Activated CD8-positive, alpha-beta T cell treated with anti-CD3 and anti-CD28 coated beads, Interleukin-2, amount 10 ng/mL, durations not matched to agents 7 days and 5 days (primary cell): ENCODE measurements around the gene MPO. TPM values are rescaled to one million over a fixed set of nuclear protein-coding genes. Genes with fewer than 3 reads are reported as not detected.
A peak's percentile ranks its signal among the peaks of the same experiment; 100 is the strongest.

Experiments used
- ATAC-seq: fragments of 150-1000 bp; cut with Tn5 transposase; one replicate; pipeline ENCODE4 v1.10.0; 2021; ENCODE audit warnings: moderate library complexity
- CTCF ChIA-PET: fragments of 350-600 bp; sonication (Branson Sonifier 250); formaldehyde crosslinking; loops from one replicate; lab custom pipeline; 2021; ENCODE audit warnings: antibody characterized with exemption; lab: Charles Lee
- POLR2A ChIA-PET: fragments of 350-600 bp; sonication (Branson Sonifier 250); formaldehyde crosslinking; loops from one replicate; lab custom pipeline; 2021; ENCODE audit warnings: antibody characterized with exemption; lab: Charles Lee
- DNase-seq: peaks from one replicate; pipeline ENCODE4 v3.0.0-alpha.2; 2020
- H3K27ac Mint-ChIP-seq: one replicate; pipeline ENCODE4 v1.8.0; 2021; ENCODE audit warnings: mild to moderate bottlenecking, mixed read lengths
- H3K27me3 Mint-ChIP-seq: one replicate; pipeline ENCODE4 v1.8.0; 2021; ENCODE audit warnings: low read depth, mixed read lengths
- H3K36me3 Mint-ChIP-seq: one replicate; pipeline ENCODE4 v1.8.0; 2021; ENCODE audit warnings: low read depth, mixed read lengths
- H3K4me1 Mint-ChIP-seq: one replicate; pipeline ENCODE4 v1.8.0; 2021; ENCODE audit warnings: low read depth, mixed read lengths
- H3K4me3 Mint-ChIP-seq: one replicate; pipeline ENCODE4 v1.8.0; 2021; ENCODE audit warnings: mild to moderate bottlenecking, mixed read lengths
- H3K9me3 Mint-ChIP-seq: one replicate; pipeline ENCODE4 v1.8.0; 2022; ENCODE audit warnings: mixed read lengths; ENCODE audit not compliant: insufficient read depth
- total RNA-seq, 2 experiments: library from RNA; stranded (reverse); gene quantifications; one replicate each; pipeline ENCODE4 v1.2.3, GENCODE V29; 2021

Gene MPO
- total RNA-seq, 2 experiments from 2014 or later, result not detected

GRCh38 chr17:58267347-58268324, 13.1 kb downstream of the MPO start:
- no peak overlapping the region for H3K27ac Mint-ChIP-seq
- POLR2A ChIA-PET, result no interaction called here
- CTCF ChIA-PET, result interaction anchor here (1.3 kb wide), 2 partner anchors 11 to 68 kb away, joined by 3 read pairs; no protein-coding TSS in a partner anchor

GRCh38 chr17:58265902-58266875, 14.5 kb downstream of the MPO start:
- POLR2A ChIA-PET, result no interaction called here
- Mint-ChIP-seq H3K36me3 (no peaks in the 10 kb centered on the region), H3K9me3 (no peaks in the 10 kb centered on the region), H3K27me3 (peaks cover 41% of the 10 kb centered on the region), H3K4me3 (no peak overlapping the region), H3K4me1 (no peaks in the 10 kb centered on the region), H3K27ac (no peak overlapping the region)
- ATAC-seq (no peak), DNase-seq (no peak)
- CTCF ChIA-PET, result no interaction called here

More at GRCh38 chr17:58267347-58268324, 13.1 kb downstream of the MPO start:
- Mint-ChIP-seq H3K4me3 (no peak overlapping the region), H3K9me3 (no peaks in the 10 kb centered on the region), H3K27me3 (peaks cover 30% of the 10 kb centered on the region), H3K4me1 (no peaks in the 10 kb centered on the region), H3K36me3 (no peaks in the 10 kb centered on the region)
- ATAC-seq, result no peak
- no peak for DNase-seq

- POLR2A ChIA-PET, result no interaction called here
- ATAC-seq (no peak), DNase-seq (no peak)
- Mint-ChIP-seq H3K9me3 (no peaks in the 10 kb centered on the region), H3K27me3 (peaks cover 49% of the 10 kb centered on the region), H3K4me3 (no peak overlapping the region), H3K36me3 (no peaks in the 10 kb centered on the region), H3K4me1 (no peaks in the 10 kb centered on the region), H3K27ac (no peak overlapping the region)
- CTCF ChIA-PET, result no interaction called here
Observed at GRCh38 chr17:58265271-58265670, 15.5 kb downstream of the MPO start.

GRCh38 chr17:58264407-58265103, 16.2 kb downstream of the MPO start:
- DNase-seq, result peak; percentile 9

GRCh38 chr17:58263773-58264172, 17.0 kb downstream of the MPO start:
- ATAC-seq (no peak), DNase-seq (peak; percentile 17)
- no peaks in the 10 kb centered on the region for H3K4me1 Mint-ChIP-seq
- no peak overlapping the region for H3K4me3 Mint-ChIP-seq
- H3K36me3 Mint-ChIP-seq, result no peaks in the 10 kb centered on the region
- CTCF ChIA-PET, result interaction anchor here (0.5 to 1.5 kb wide), 2 partner anchors 14 to 1259 kb away, joined by 3 to 4 read pairs; no protein-coding TSS in a partner anchor
- no peak overlapping the region for H3K27ac Mint-ChIP-seq
- H3K9me3 Mint-ChIP-seq, result no peaks in the 10 kb centered on the region
- H3K27me3 Mint-ChIP-seq, result peaks cover 56% of the 10 kb centered on the region
- POLR2A ChIA-PET, result no interaction called here

More at GRCh38 chr17:58264407-58265103, 16.2 kb downstream of the MPO start:
- no peak for ATAC-seq
- Mint-ChIP-seq H3K4me1 (no peaks in the 10 kb centered on the region), H3K27ac (no peak overlapping the region), H3K9me3 (no peaks in the 10 kb centered on the region), H3K4me3 (no peak overlapping the region), H3K36me3 (no peaks in the 10 kb centered on the region), H3K27me3 (peaks cover 51% of the 10 kb centered on the region)
- POLR2A ChIA-PET, result no interaction called here
- CTCF ChIA-PET, result interaction anchor here (0.5 to 1.5 kb wide), 2 partner anchors 15 to 1258 kb away, joined by 3 to 4 read pairs; no protein-coding TSS in a partner anchor

GRCh38 chr17:58262149-58262548, 18.6 kb downstream of the MPO start:
- no peak overlapping the region for H3K4me3 Mint-ChIP-seq
- no peaks in the 10 kb centered on the region for H3K36me3 Mint-ChIP-seq
- DNase-seq (no peak), ATAC-seq (no peak)
- peaks cover 69% of the 10 kb centered on the region for H3K27me3 Mint-ChIP-seq
- H3K27ac Mint-ChIP-seq, result no peak overlapping the region
- H3K4me1 Mint-ChIP-seq, result no peaks in the 10 kb centered on the region
- H3K9me3 Mint-ChIP-seq, result no peaks in the 10 kb centered on the region
- ChIA-PET POLR2A (no interaction called here), CTCF (no interaction called here)

GRCh38 chr17:58254803-58255202, 25.9 kb downstream of the MPO start:
- Mint-ChIP-seq H3K9me3 (no peaks in the 10 kb centered on the region), H3K4me3 (no peak overlapping the region), H3K27ac (no peak overlapping the region), H3K36me3 (no peaks in the 10 kb centered on the region), H3K27me3 (peaks cover 47% of the 10 kb centered on the region), H3K4me1 (peaks cover 4% of the 10 kb centered on the region)
- ChIA-PET CTCF (no interaction called here), POLR2A (no interaction called here)
- no peak for ATAC-seq
- no peak for DNase-seq

GRCh38 chr17:58253082-58253481, 27.7 kb downstream of the MPO start:
- no peak overlapping the region for H3K4me3 Mint-ChIP-seq
- no peaks in the 10 kb centered on the region for H3K9me3 Mint-ChIP-seq
- CTCF ChIA-PET, result no interaction called here

GRCh38 chr17:58252141-58252540, 28.6 kb downstream of the MPO start:
- H3K9me3 Mint-ChIP-seq, result no peaks in the 10 kb centered on the region
- H3K4me3 Mint-ChIP-seq, result no peak overlapping the region
- peaks cover 30% of the 10 kb centered on the region for H3K27me3 Mint-ChIP-seq
- CTCF ChIA-PET, result interaction anchor here (1.8 kb wide), 1 partner anchor 52 kb away, joined by 4 read pairs; no protein-coding TSS in a partner anchor
- POLR2A ChIA-PET, result no interaction called here
- no peak overlapping the region for H3K27ac Mint-ChIP-seq
- peaks cover 30% of the 10 kb centered on the region for H3K4me1 Mint-ChIP-seq
- DNase-seq, result no peak
- H3K36me3 Mint-ChIP-seq, result no peaks in the 10 kb centered on the region
- ATAC-seq, result no peak

More at GRCh38 chr17:58253082-58253481, 27.7 kb downstream of the MPO start:
- DNase-seq, result no peak
- no peaks in the 10 kb centered on the region for H3K36me3 Mint-ChIP-seq
- ATAC-seq, result no peak
- H3K27ac Mint-ChIP-seq, result no peak overlapping the region
- POLR2A ChIA-PET, result no interaction called here
- peaks cover 37% of the 10 kb centered on the region for H3K27me3 Mint-ChIP-seq
- peaks cover 21% of the 10 kb centered on the region for H3K4me1 Mint-ChIP-seq

GRCh38 chr17:58250344-58251011, 30.3 kb downstream of the MPO start:
- ChIA-PET POLR2A (interaction anchor here (1.1 to 1.8 kb wide), 3 partner anchors 32 to 94 kb away, joined by 3 to 10 read pairs (median 3); partner anchors contain the start of gene MKS1), CTCF (interaction anchor here (0.7 to 3.0 kb wide), 43 partner anchors 8 to 845 kb away, joined by 3 to 24 read pairs (median 4); partner anchors contain the start of genes LPO, MKS1, MPO and RNF43)
- Mint-ChIP-seq H3K27ac (no peak overlapping the region), H3K9me3 (no peaks in the 10 kb centered on the region), H3K4me1 (peaks cover 32% of the 10 kb centered on the region), H3K36me3 (no peaks in the 10 kb centered on the region), H3K4me3 (peak overlapping the region; percentile 77), H3K27me3 (peaks cover 31% of the 10 kb centered on the region)
- no peak for ATAC-seq
- no peak for DNase-seq
